Mesendoderm (in vitro differentiated cells): ENCODE measurements around the gene RAB6A.

Experiments used
- DNase-seq: peaks from one replicate; pipeline ENCODE4 v3.0.0; 2013
- H2AK5ac ChIP-seq: 2 replicates; pipeline ENCODE4 v1.6.1; 2013; ENCODE audit warnings: low read length, inconsistent platforms
- H2BK120ac ChIP-seq: 2 replicates; pipeline ENCODE4 v1.6.1; 2013; ENCODE audit warnings: low read depth, mild to moderate bottlenecking, low read length, moderate library complexity, mixed read lengths
- H2BK15ac ChIP-seq: replicated peaks from 2 replicates; pipeline ENCODE4 v1.6.1; 2013; ENCODE audit warnings: low read depth, mild to moderate bottlenecking, moderate library complexity
- H2BK5ac ChIP-seq: 2 replicates; pipeline ENCODE4 v1.6.1; 2013; ENCODE audit warnings: low read length, inconsistent platforms
- H3K18ac ChIP-seq: 2 replicates; pipeline ENCODE4 v1.6.1; 2013; ENCODE audit warnings: mild to moderate bottlenecking, low read length, mixed read lengths
- H3K23ac ChIP-seq: one replicate; pipeline ENCODE4 v1.6.1; 2013; ENCODE audit warnings: low read length
- H3K27ac ChIP-seq: 2 replicates; pipeline ENCODE4 v1.5.1; 2013; ENCODE audit warnings: low read depth, mild to moderate bottlenecking, inconsistent platforms, low read length, moderate library complexity
- H3K27me3 ChIP-seq: 2 replicates; pipeline ENCODE4 v1.6.1; 2013; ENCODE audit warnings: low read length, control low read depth, mild to moderate bottlenecking, inconsistent platforms; ENCODE audit not compliant: insufficient read depth, poor library complexity
- H3K36me3 ChIP-seq: 2 replicates; pipeline ENCODE4 v1.6.1; 2013; ENCODE audit warnings: low read length, inconsistent platforms; ENCODE audit not compliant: control insufficient read depth, insufficient read depth
- H3K4ac ChIP-seq: one replicate; pipeline ENCODE4 v1.6.1; 2013; ENCODE audit warnings: low read depth, mild to moderate bottlenecking, low read length, moderate library complexity
- H3K4me1 ChIP-seq: 2 replicates; pipeline ENCODE4 v1.6.1; 2013; ENCODE audit warnings: low read depth, low read length, inconsistent platforms; ENCODE audit not compliant: control insufficient read depth
- H3K4me2 ChIP-seq: 2 replicates; pipeline ENCODE4 v1.6.1; 2013; ENCODE audit warnings: low read length
- H3K4me3 ChIP-seq: 2 replicates; pipeline ENCODE4 v1.5.1; 2013; ENCODE audit warnings: mild to moderate bottlenecking, low read length
- H3K56ac ChIP-seq: one replicate; pipeline ENCODE4 v1.6.1; 2013; ENCODE audit warnings: low read length
- H3K79me1 ChIP-seq: 2 replicates; pipeline ENCODE4 v1.6.1; 2013; ENCODE audit warnings: low read length, inconsistent platforms
- H3K79me2 ChIP-seq: 2 replicates; pipeline ENCODE4 v1.6.1; 2013; ENCODE audit warnings: mild to moderate bottlenecking, low read length; ENCODE audit not compliant: control insufficient read depth, insufficient read depth
- H3K9ac ChIP-seq: 2 replicates; pipeline ENCODE4 v1.6.1; 2013; ENCODE audit warnings: low read length, inconsistent platforms
- H4K5ac ChIP-seq: one replicate; pipeline ENCODE4 v1.6.1; 2013; ENCODE audit warnings: low read length
- H4K8ac ChIP-seq: one replicate; pipeline ENCODE4 v1.6.1; 2013; ENCODE audit warnings: low read depth, mild to moderate bottlenecking, control low read depth, low read length, moderate library complexity
- WGBS: extraction: QIAGEN DNeasy Blood & Tissue Kit; methylation state at CpG from one replicate; pipeline ENCODE4 v1.1.7; 2013; ENCODE audit warnings: low lambda C conversion rate, missing lambda C conversion rate; ENCODE audit not compliant: insufficient coverage; ENCODE audit errors: extremely low coverage; 5-methylcytosine and 5-hydroxymethylcytosine counted together

The RAB6A gene

GRCh38 chr11:73726825-73727224 lies 34.0 kb downstream of the RAB6A start:
- Histone ChIP-seq H3K56ac (no peak overlapping the region), H3K36me3 (no peaks in the 10 kb centered on the region), H3K4me2 (no peak overlapping the region), H4K5ac (no peak overlapping the region), H3K79me1 (peaks cover 4% of the 10 kb centered on the region), H3K4ac (no peak overlapping the region), H3K4me1 (no peaks in the 10 kb centered on the region), H3K9ac (no peak overlapping the region), H2BK15ac (no peak overlapping the region), H3K4me3 (no peak overlapping the region), H2BK5ac (no peak overlapping the region), H3K27ac (no peak overlapping the region), H3K79me2 (no peaks in the 10 kb centered on the region), H3K18ac (no peak overlapping the region), H2BK120ac (no peak overlapping the region), H4K8ac (no peak overlapping the region), H3K23ac (no peak overlapping the region), H3K27me3 (no peaks in the 10 kb centered on the region), H2AK5ac (no peak overlapping the region)
- no peak for DNase-seq
- 100% methylated on average over 1 of the region's 2 CpGs for WGBS

- Histone ChIP-seq H3K4ac (no peak overlapping the region), H2BK15ac (no peak overlapping the region), H3K18ac (no peak overlapping the region), H3K4me3 (no peak overlapping the region), H3K27ac (no peak overlapping the region), H4K8ac (no peak overlapping the region), H3K23ac (no peak overlapping the region), H3K36me3 (peaks cover 2% of the 10 kb centered on the region), H2AK5ac (no peak overlapping the region), H3K4me2 (no peak overlapping the region), H4K5ac (no peak overlapping the region), H3K4me1 (no peaks in the 10 kb centered on the region), H3K9ac (no peak overlapping the region), H3K79me1 (peaks cover 1% of the 10 kb centered on the region), H3K79me2 (no peaks in the 10 kb centered on the region), H2BK120ac (no peak overlapping the region), H2BK5ac (no peak overlapping the region), H3K56ac (no peak overlapping the region), H3K27me3 (no peaks in the 10 kb centered on the region)
- no CpG with 5 or more reads among the region's 3 CpGs for WGBS
- DNase-seq: no peak
Observed at GRCh38 chr11:73717136-73717535, 43.7 kb downstream of the RAB6A start.

GRCh38 chr11:73716153-73717056 lies 44.5 kb downstream of the RAB6A start:
- Histone ChIP-seq H2BK15ac (no peak overlapping the region), H3K23ac (no peak overlapping the region), H3K9ac (no peak overlapping the region), H4K8ac (no peak overlapping the region), H3K27me3 (no peaks in the 10 kb centered on the region), H3K36me3 (peaks cover 2% of the 10 kb centered on the region), H3K27ac (no peak overlapping the region), H3K18ac (no peak overlapping the region), H2BK5ac (no peak overlapping the region), H2BK120ac (no peak overlapping the region), H2AK5ac (no peak overlapping the region), H3K56ac (no peak overlapping the region), H3K4me2 (no peak overlapping the region), H3K79me1 (peaks cover 1% of the 10 kb centered on the region), H3K79me2 (no peaks in the 10 kb centered on the region), H3K4ac (no peak overlapping the region), H3K4me3 (no peak overlapping the region), H4K5ac (no peak overlapping the region), H3K4me1 (no peaks in the 10 kb centered on the region)
- DNase-seq: no peak
- no CpG with 5 or more reads among the region's 1 CpG for WGBS

GRCh38 chr11:73715541-73715940 lies 45.3 kb downstream of the RAB6A start:
- Histone ChIP-seq H3K36me3 (peaks cover 2% of the 10 kb centered on the region), H3K18ac (no peak overlapping the region), H3K27me3 (no peaks in the 10 kb centered on the region)

GRCh38 chr11:73710964-73711363 lies 49.9 kb downstream of the RAB6A start:
- H3K36me3 ChIP-seq: no peaks in the 10 kb centered on the region
- no peak overlapping the region for H3K4ac ChIP-seq
- no peak overlapping the region for H4K8ac ChIP-seq
- H2BK15ac ChIP-seq: no peak overlapping the region
- no peaks in the 10 kb centered on the region for H3K27me3 ChIP-seq
- H3K79me1 ChIP-seq: no peaks in the 10 kb centered on the region
- no peak overlapping the region for H3K56ac ChIP-seq
- H4K5ac ChIP-seq: no peak overlapping the region
- no peak overlapping the region for H3K9ac ChIP-seq
- H3K79me2 ChIP-seq: no peaks in the 10 kb centered on the region
- no peak overlapping the region for H3K4me3 ChIP-seq
- no peak for DNase-seq
- H3K27ac ChIP-seq: no peak overlapping the region
- H3K23ac ChIP-seq: no peak overlapping the region
- WGBS: no CpG with 5 or more reads among the region's 3 CpGs
- no peak overlapping the region for H3K18ac ChIP-seq
- H2BK5ac ChIP-seq: no peak overlapping the region
- no peaks in the 10 kb centered on the region for H3K4me1 ChIP-seq
- H2AK5ac ChIP-seq: no peak overlapping the region
- no peak overlapping the region for H2BK120ac ChIP-seq
- no peak overlapping the region for H3K4me2 ChIP-seq

More at GRCh38 chr11:73715541-73715940, 45.3 kb downstream of the RAB6A start:
- H3K4ac ChIP-seq: no peak overlapping the region
- no peak overlapping the region for H2AK5ac ChIP-seq
- H2BK15ac ChIP-seq: no peak overlapping the region
- no peak overlapping the region for H3K4me3 ChIP-seq
- H4K8ac ChIP-seq: no peak overlapping the region
- H3K79me1 ChIP-seq: peaks cover 1% of the 10 kb centered on the region
- WGBS: no CpG with 5 or more reads among the region's 2 CpGs
- no peak overlapping the region for H2BK120ac ChIP-seq
- H3K23ac ChIP-seq: no peak overlapping the region
- H2BK5ac ChIP-seq: no peak overlapping the region
- no peak overlapping the region for H3K9ac ChIP-seq
- no peaks in the 10 kb centered on the region for H3K4me1 ChIP-seq
- H3K27ac ChIP-seq: no peak overlapping the region
- no peak overlapping the region for H3K56ac ChIP-seq
- H4K5ac ChIP-seq: no peak overlapping the region
- H3K79me2 ChIP-seq: no peaks in the 10 kb centered on the region
- no peak for DNase-seq
- H3K4me2 ChIP-seq: no peak overlapping the region
